T-helper 2 cell (primary cell): ENCODE results near the gene ACSM3.
"Not testable (repeated sequence)": the region's sequence is repeated elsewhere in the genome, so short reads cannot be mapped to it uniquely, and the experiment has no call there.

Experiments
- DNase-seq, 5 experiments: peaks; one replicate each; pipeline versions ENCODE4 v3.0.0 to v3.0.0-alpha.2; 2012 to 2022

The ACSM3 gene

GRCh38 chr16:20760346-20760745, 3.5 kb upstream of the ACSM3 start:
- DNase-seq: no peak

- no peak for DNase-seq
These were observed 2.6 kb upstream of the ACSM3 start for GRCh38 chr16:20761175-20761574.

- DNase-seq: no peak
These were observed 1.2 kb upstream of the ACSM3 start for GRCh38 chr16:20762404-20763123.

GRCh38 chr16:20764448-20764847, 634 bp downstream of the ACSM3 start:
- DNase-seq: not testable (repeated sequence)

- no peak for DNase-seq
These were observed 1.9 kb downstream of the ACSM3 start for GRCh38 chr16:20765732-20766131.

- DNase-seq: no peak
These were observed 2.5 kb downstream of the ACSM3 start for GRCh38 chr16:20766294-20766693.

GRCh38 chr16:20767577-20767976, 3.8 kb downstream of the ACSM3 start:
- DNase-seq: no peak

- no peak for DNase-seq
These were observed 4.3 kb downstream of the ACSM3 start for GRCh38 chr16:20768121-20768520.

GRCh38 chr16:20768818-20769217, 5.0 kb downstream of the ACSM3 start:
- DNase-seq: no peak

- no peak for DNase-seq
These were observed 9.9 kb downstream of the ACSM3 start for GRCh38 chr16:20773679-20774078.

GRCh38 chr16:20774703-20775362, 11.0 kb downstream of the ACSM3 start:
- peak in 3 of 5 experiments; percentile 34 to 77 (median 50) for DNase-seq

- no peak for DNase-seq
These were observed 17.9 kb downstream of the ACSM3 start for GRCh38 chr16:20781697-20782096.

- no peak for DNase-seq
These were observed 18.7 kb downstream of the ACSM3 start for GRCh38 chr16:20782470-20782869.

- DNase-seq: no peak
These were observed 20.4 kb downstream of the ACSM3 start for GRCh38 chr16:20784204-20784603.

- no peak for DNase-seq
These were observed 25.3 kb downstream of the ACSM3 start for GRCh38 chr16:20789130-20789529.

- no peak for DNase-seq
These were observed 28.3 kb downstream of the ACSM3 start for GRCh38 chr16:20791923-20792612.

GRCh38 chr16:20798364-20798763, 34.5 kb downstream of the ACSM3 start:
- DNase-seq: peak in 1 of 5 experiments; percentile 43

- peak in 1 of 5 experiments; percentile 16 for DNase-seq
These were observed 35.8 kb downstream of the ACSM3 start for GRCh38 chr16:20799599-20799998.

GRCh38 chr16:20801278-20801677, 37.5 kb downstream of the ACSM3 start:
- DNase-seq: no peak

- no peak for DNase-seq
These were observed 39.4 kb downstream of the ACSM3 start for GRCh38 chr16:20803192-20803560.

- no peak for DNase-seq
These were observed 39.9 kb downstream of the ACSM3 start for GRCh38 chr16:20803561-20804214.

GRCh38 chr16:20805684-20806167, 41.9 kb downstream of the ACSM3 start:
- DNase-seq: not testable (repeated sequence)
